K562 (cell line): Measurements from ENCODE around the gene KDM2A. TPM values are rescaled to one million over a fixed set of nuclear protein-coding genes. Genes with fewer than 3 reads are reported as not detected.
"Not testable (repeated sequence)": the region's sequence is repeated elsewhere in the genome, so short reads cannot be mapped to it uniquely, and the experiment has no call there.

Experiments used
- ATAC-seq: fragments of 200-7000 bp; cut with Tn5 transposase; 3 replicates; pipeline ENCODE4 v1.9.1; 2020; ENCODE audit warnings: moderate library complexity
- BruUV-seq: library from RNA; stranded (reverse); fragments of 400-500 nt; replicated peaks from 2 replicates; lab custom pipeline; 2021; lab: Mats Ljungman, UMichigan
- CTCF ChIA-PET: fragments of 300-600 bp; formaldehyde crosslinking; extraction: SDS; loops from one replicate; lab custom pipeline; 2021; ENCODE audit warnings: low intra/inter-chr PET ratio; lab: Yijun Ruan, JAX
- POLR2A ChIA-PET: fragments of 300-600, 350-650 bp; sonication (Branson Sonifier 250); formaldehyde crosslinking; extraction: SDS; loops from one replicate; lab custom pipeline; 2021; ENCODE audit warnings: antibody characterized with exemption, inconsistent platforms; lab: Yijun Ruan, JAX
- DNase-seq, 4 experiments: peaks; one replicate each; pipeline versions ENCODE4 v3.0.0 to v3.0.0-alpha.2; 2011 to 2018; ENCODE audit warnings: low spot score in 3 of 4, mixed read lengths in 3 of 4; ENCODE audit errors: extremely low read depth in 1 of 4
- FAIRE-seq: peaks from 2 replicates; lab custom pipeline; 2011; peaks lifted over from hg19 to GRCh38; lab: Jason Lieb, UNC
- H2AFZ ChIP-seq: 2 replicates; pipeline ENCODE4 v1.6.0; 2011; ENCODE audit warnings: low read depth, low read length, control low read depth, inconsistent platforms
- H3K27ac ChIP-seq: fragments of 200-600 bp; 3 replicates; pipeline ENCODE4 v1.8.0; 2011; ENCODE audit warnings: low read depth, mild to moderate bottlenecking, control low read depth, inconsistent platforms, low read length, moderate library complexity, mixed read lengths; ENCODE audit errors: extremely low read depth
- H3K27me3 ChIP-seq, 2 experiments: fragments of 300-600 bp in 1 of 2; 2 replicates in 1 of 2; 3 replicates in 1 of 2; pipeline versions ENCODE4 v1.6.0 to v1.8.0; 2011; ENCODE audit warnings: inconsistent platforms in 2 of 2, low read length in 2 of 2, mild to moderate bottlenecking in 1 of 2, mixed read lengths in 1 of 2, moderate library complexity in 1 of 2; ENCODE audit not compliant: control insufficient read depth in 2 of 2, insufficient read depth in 2 of 2
- H3K36me3 ChIP-seq: fragments of 300-600 bp; 3 replicates; pipeline ENCODE4 v1.8.0; 2011; ENCODE audit warnings: mild to moderate bottlenecking, low read length, inconsistent platforms; ENCODE audit not compliant: control insufficient read depth, insufficient read depth
- H3K4me1 ChIP-seq, 2 experiments: fragments of 200-600 bp in 1 of 2; replicated peaks in 1 of 2; 2 replicates in 1 of 2; 3 replicates in 1 of 2; pipeline versions ENCODE4 v1.5.1 to v1.8.0; 2011; ENCODE audit warnings: inconsistent platforms in 2 of 2, low read length in 2 of 2, mild to moderate bottlenecking in 1 of 2, mixed read lengths in 1 of 2, moderate library complexity in 1 of 2; ENCODE audit not compliant: control insufficient read depth in 2 of 2, insufficient read depth in 2 of 2
- H3K4me2 ChIP-seq: 2 replicates; pipeline ENCODE4 v1.6.1; 2011; ENCODE audit warnings: low read length, control low read depth, inconsistent platforms, mixed read lengths; ENCODE audit not compliant: insufficient read depth
- H3K4me3 ChIP-seq: fragments of 200-600 bp; sonication (generic), shearing (Covaris generic); 2 replicates; pipeline ENCODE4 v1.5.1; 2016; ENCODE audit warnings: control low read depth, inconsistent platforms
- H3K79me2 ChIP-seq: fragments of 200-600 bp; 3 replicates; pipeline ENCODE4 v1.8.0; 2011; ENCODE audit warnings: low read length, inconsistent platforms; ENCODE audit not compliant: control insufficient read depth, insufficient read depth
- H3K9ac ChIP-seq, 2 experiments: 2 replicates each; pipeline versions ENCODE4 v1.6.0 to v1.6.1; 2011; ENCODE audit warnings: low read depth in 2 of 2, low read length in 2 of 2, control low read depth in 1 of 2, inconsistent platforms in 1 of 2, mild to moderate bottlenecking in 1 of 2, mixed read lengths in 1 of 2; ENCODE audit not compliant: insufficient read depth in 1 of 2
- H3K9me1 ChIP-seq: one replicate; pipeline ENCODE4 v1.6.0; 2011; ENCODE audit warnings: inconsistent platforms, mild to moderate bottlenecking, low read length, moderate library complexity; ENCODE audit not compliant: control insufficient read depth, insufficient read depth
- H3K9me3 ChIP-seq: replicated peaks from 2 replicates; pipeline ENCODE4 v1.5.1; 2011; ENCODE audit warnings: low read depth, low read length, inconsistent platforms; ENCODE audit not compliant: control insufficient read depth, insufficient read depth
- H4K20me1 ChIP-seq: replicated peaks from 2 replicates; pipeline ENCODE4 v1.6.1; 2011; ENCODE audit warnings: low read length, inconsistent platforms, mixed read lengths; ENCODE audit not compliant: control insufficient read depth, insufficient read depth
- CBX2 ChIP-seq: fragments of 200-600 bp; sonication (generic); IDR thresholded peaks from one replicate; pipeline ENCODE4 v1.6.1; 2012; ENCODE audit warnings: mild to moderate bottlenecking, low read length, inconsistent platforms; ENCODE audit not compliant: insufficient read depth, poor library complexity, severe bottlenecking
- POLR3A ChIP-seq: IDR thresholded peaks from 2 replicates; pipeline ENCODE4 v1.6.1; 2011; ENCODE audit warnings: borderline replicate concordance, mild to moderate bottlenecking, moderate library complexity; ENCODE audit not compliant: insufficient read length, insufficient read depth; ENCODE audit errors: extremely low read depth
- TAF7 ChIP-seq: fragments of 450-650 bp; IDR thresholded peaks from 2 replicates; pipeline ENCODE4 v1.6.1; 2016; ENCODE audit warnings: missing genetic modification characterization, missing compliant biosample characterization
- WGBS: fragments of 100-300 bp; shearing (Covaris generic); methylation state at CpG from one replicate; pipeline ENCODE4 v1.1.6; 2016; ENCODE audit warnings: low coverage, mixed read lengths; ENCODE audit not compliant: insufficient coverage; ENCODE audit errors: missing lambda C conversion rate; 5-methylcytosine and 5-hydroxymethylcytosine counted together
- in situ Hi-C: fragments of 300-500 bp; cut with MboI; formaldehyde crosslinking; loops from 4 replicates; pipeline ENCODE4 v1.15.0; 2018; ENCODE audit warnings: inconsistent platforms, mixed read lengths
- intact Hi-C: fragments of 100-400 bp; cut with micrococcal nuclease; formaldehyde crosslinking; loops from 2 replicates; pipeline ENCODE4 v1.14.2; 2022
- polyA plus RNA-seq, 8 experiments: library from polyadenylated mRNA; depleted of rRNA in 4 of 8; stranded (reverse) in 5 of 8; unstranded in 3 of 8; fragments of >200 nt; fragmentation: Nextera tagmentation in 2 of 8; fragmentation: Illumina TruSeq in 1 of 8; extraction: Ambion mirVana in 2 of 8; extraction: Trizol in 1 of 8; gene quantifications; 2 replicates each; pipeline versions ENCODE4 v1.2.1 to v1.2.3, GENCODE V29; 2011 to 2014; ENCODE audit warnings: inconsistent platforms in 1 of 8, missing spikeins in 1 of 8
- total RNA-seq, 7 experiments: library from RNA; depleted of rRNA in 6 of 7; stranded (reverse); fragments of >200 nt in 6 of 7; fragmentation: Illumina TruSeq in 2 of 7; extraction: Trizol in 2 of 7; gene quantifications; 2 replicates each; pipeline versions ENCODE4 v1.2.1 to v1.2.3, GENCODE V29; 2011 to 2021; ENCODE audit warnings: low replicate concordance in 1 of 7

The KDM2A gene
- total and polyA plus RNA-seq, 9 of the 15 experiments (the other 6 are each of a cell fraction or from before 2014, with no cell fraction given), result 5.0 to 39.3 (median 21.3) TPM

GRCh38 chr11:67120881-67121710 lies 2.0 kb downstream of the KDM2A start (continued):
- TF ChIP-seq POLR3A, result no peak
- TF ChIP-seq CBX2, result no peak
- TF ChIP-seq TAF7 (tag), result no peak

- intact Hi-C loops, H3K9me1 ChIP-seq, ATAC-seq, H3K9ac ChIP-seq, CTCF ChIA-PET, H3K27me3 ChIP-seq, H3K27ac ChIP-seq, H3K4me3 ChIP-seq, POLR2A ChIA-PET, in situ Hi-C loops, DNase-seq, BruUV-seq, H2AFZ ChIP-seq, H3K4me2 ChIP-seq, H3K9me3 ChIP-seq, FAIRE-seq: not testable (repeated sequence)
- WGBS, result 76% methylated on average over 5 of the region's 5 CpGs
- peaks cover 91% of the 10 kb centered on the region for H3K79me2 ChIP-seq
- H3K36me3 ChIP-seq, result peaks cover 22% of the 10 kb centered on the region; the same call in 2 of the 3 replicates
- peaks cover 0 to 12% of the 10 kb centered on the region in 2 experiments; a peak in 3 of 5 replicates for H3K4me1 ChIP-seq
- peaks cover 14% of the 10 kb centered on the region; the same call in 1 of the 2 replicates for H4K20me1 ChIP-seq
These were observed 4.7 kb downstream of the KDM2A start for GRCh38 chr11:67123801-67124200.

GRCh38 chr11:67126243-67126642 lies 7.2 kb downstream of the KDM2A start:
- in situ Hi-C loops, ATAC-seq, FAIRE-seq, H3K27ac ChIP-seq, H3K9me3 ChIP-seq, H3K4me1 ChIP-seq, DNase-seq, H3K9ac ChIP-seq, H3K27me3 ChIP-seq, H4K20me1 ChIP-seq, intact Hi-C loops, H3K4me3 ChIP-seq, H3K4me2 ChIP-seq, BruUV-seq, H2AFZ ChIP-seq, H3K9me1 ChIP-seq: not testable (repeated sequence)
- CTCF ChIA-PET, result interaction anchor here (0.6 kb wide), 1 partner anchor 33 kb away, joined by 3 read pairs; no protein-coding TSS in a partner anchor
- POLR2A ChIA-PET, result interaction anchor here (0.7 to 1.3 kb wide), 2 partner anchors 9 to 22 kb away, joined by 3 to 4 read pairs; no protein-coding TSS in a partner anchor
- Histone ChIP-seq H3K79me2 (peaks cover 89% of the 10 kb centered on the region), H3K36me3 (peaks cover 35% of the 10 kb centered on the region; the same call in 2 of the 3 replicates)
- 89% methylated on average over 7 of the region's 8 CpGs for WGBS
